NCI-H748 (cell line): Measurements from ENCODE around the gene FCGR3B.
A peak's percentile ranks its signal among the peaks of the same experiment; 100 is the strongest.
"Not testable (repeated sequence)": the region's sequence is repeated elsewhere in the genome, so short reads cannot be mapped to it uniquely, and the experiment has no call there.

Experiments used
- DNase-seq: peaks from one replicate; lab custom pipeline; 2025; ENCODE audit not compliant: unreplicated experiment; lab: John Stamatoyannopoulos, UW

FCGR3B gene

DNA sequence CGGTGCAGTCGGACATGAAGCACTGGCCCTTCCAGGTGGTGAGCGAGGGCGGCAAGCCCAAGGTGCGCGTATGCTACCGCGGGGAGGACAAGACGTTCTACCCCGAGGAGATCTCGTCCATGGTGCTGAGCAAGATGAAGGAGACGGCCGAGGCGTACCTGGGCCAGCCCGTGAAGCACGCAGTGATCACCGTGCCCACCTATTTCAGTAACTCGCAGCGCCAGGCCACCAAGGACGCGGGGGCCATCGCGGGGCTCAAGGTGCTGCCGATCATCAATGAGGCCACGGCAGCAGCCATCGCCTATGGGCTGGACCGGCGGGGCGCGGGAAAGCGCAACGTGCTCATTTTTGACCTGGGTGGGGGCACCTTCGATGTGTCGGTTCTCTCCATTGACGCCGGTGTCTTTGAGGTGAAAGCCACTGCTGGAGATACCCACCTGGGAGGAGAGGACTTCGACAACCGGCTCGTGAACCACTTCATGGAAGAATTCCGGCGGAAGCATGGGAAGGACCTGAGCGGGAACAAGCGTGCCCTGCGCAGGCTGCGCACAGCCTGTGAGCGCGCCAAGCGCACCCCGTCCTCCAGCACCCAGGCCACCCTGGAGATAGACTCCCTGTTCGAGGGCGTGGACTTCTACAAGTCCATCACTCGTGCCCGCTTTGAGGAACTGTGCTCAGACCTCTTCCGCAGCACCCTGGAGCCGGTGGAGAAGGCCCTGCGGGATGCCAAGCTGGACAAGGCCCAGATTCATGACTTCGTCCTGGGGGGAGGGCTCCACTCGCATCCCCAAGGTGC, 24.2 kb downstream of the FCGR3B start:
- DNase-seq: not testable (repeated sequence)

DNA sequence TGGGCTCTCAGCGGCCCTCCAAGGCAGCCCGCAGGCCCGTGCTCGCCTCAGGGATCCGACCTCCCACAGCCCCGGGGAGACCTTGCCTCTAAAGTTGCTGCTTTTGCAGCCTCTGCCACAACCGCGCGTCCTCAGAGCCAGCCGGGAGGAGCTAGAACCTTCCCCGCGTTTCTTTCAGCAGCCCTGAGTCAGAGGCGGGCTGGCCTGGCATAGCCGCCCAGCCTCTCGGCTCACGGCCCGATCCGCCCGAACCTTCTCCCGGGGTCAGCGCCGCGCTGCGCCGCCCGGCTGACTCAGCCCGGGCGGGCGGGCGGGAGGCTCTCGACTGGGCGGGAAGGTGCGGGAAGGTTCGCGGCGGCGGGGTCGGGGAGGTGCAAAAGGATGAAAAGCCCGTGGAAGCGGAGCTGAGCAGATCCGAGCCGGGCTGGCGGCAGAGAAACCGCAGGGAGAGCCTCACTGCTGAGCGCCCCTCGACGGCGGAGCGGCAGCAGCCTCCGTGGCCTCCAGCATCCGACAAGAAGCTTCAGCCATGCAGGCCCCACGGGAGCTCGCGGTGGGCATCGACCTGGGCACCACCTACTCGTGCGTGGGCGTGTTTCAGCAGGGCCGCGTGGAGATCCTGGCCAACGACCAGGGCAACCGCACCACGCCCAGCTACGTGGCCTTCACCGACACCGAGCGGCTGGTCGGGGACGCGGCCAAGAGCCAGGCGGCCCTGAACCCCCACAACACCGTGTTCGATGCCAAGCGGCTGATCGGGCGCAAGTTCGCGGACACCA, 25.0 kb downstream of the FCGR3B start:
- not testable (repeated sequence) for DNase-seq

DNA sequence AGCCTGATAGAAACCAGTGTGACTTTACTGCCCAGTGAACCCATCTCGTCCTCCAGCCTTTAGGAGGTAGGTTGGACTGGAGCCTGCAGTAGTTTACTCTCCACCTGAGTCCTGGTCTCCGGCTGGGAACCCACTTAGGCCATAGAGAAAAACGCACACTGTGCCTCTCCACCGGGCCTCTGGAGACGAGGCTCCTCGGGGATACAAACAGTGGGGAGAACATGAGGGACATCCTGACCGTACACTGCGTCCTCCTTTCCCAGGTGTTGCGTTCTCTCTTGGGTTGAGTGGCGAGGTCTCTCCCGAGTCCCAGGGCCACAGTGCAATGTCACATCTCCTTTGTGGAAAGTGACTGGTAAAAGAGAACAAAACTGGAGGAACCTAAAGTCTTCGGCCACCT, 26.0 kb downstream of the FCGR3B start:
- not testable (repeated sequence) for DNase-seq

DNA sequence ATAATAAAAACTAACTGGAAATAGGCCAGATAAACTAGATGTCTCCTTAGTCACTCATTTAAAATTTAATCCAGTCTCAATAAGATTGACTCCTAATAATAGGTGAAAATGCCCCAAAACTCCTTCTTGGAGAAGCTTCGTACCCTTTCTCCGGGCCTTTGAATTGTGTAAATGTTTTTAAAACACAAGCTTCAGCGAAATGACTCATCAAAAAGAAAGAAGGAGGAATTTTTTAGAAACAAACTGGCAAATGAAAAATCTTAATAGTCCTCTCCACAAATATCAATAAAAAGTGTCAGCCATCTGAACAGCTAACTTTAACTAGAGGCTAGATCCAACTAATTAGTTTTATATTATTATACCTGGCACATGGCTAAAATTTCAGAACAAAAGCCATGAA, 33.9 kb downstream of the FCGR3B start:
- not testable (repeated sequence) for DNase-seq

DNA sequence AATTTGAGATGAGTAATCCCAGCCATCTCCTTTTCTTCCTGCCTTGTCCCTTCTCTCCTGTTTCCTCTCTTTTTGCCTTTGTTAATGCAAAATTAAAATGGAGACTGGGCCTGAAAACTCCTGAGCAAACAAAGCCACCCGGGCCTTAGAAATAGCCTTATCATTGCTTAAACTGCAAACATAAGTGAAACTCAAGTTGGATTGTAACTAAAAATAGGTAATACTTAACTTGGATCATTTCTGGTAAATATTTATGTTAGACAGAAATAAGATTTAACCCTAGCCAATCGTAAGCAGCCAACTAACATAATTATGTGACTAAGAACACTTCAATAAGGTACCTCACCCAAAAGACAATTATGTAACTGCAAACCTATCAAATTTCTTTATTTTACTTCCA, 35.4 kb downstream of the FCGR3B start:
- DNase-seq: peak; percentile 33

DNA sequence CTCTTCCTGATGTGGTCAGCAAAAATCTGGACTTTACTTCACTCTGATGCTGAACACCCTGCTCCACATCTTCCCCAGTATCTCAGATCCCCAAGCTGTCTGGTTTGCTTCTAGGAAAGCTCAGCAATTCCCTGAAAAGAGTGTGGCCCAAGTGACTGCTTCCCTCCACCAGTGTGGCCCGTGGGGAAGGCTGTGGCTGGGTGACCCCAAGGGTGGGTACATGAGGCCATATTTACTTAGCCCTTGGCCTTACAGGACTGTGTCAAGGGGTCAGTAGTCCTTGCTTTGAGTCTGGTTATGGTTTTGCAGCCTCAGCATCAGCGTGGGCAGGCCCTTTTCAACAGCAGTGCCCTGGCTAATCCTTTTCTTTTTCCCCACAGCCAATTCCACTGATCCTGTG, 35.8 kb downstream of the FCGR3B start:
- DNase-seq: not testable (repeated sequence)

DNA sequence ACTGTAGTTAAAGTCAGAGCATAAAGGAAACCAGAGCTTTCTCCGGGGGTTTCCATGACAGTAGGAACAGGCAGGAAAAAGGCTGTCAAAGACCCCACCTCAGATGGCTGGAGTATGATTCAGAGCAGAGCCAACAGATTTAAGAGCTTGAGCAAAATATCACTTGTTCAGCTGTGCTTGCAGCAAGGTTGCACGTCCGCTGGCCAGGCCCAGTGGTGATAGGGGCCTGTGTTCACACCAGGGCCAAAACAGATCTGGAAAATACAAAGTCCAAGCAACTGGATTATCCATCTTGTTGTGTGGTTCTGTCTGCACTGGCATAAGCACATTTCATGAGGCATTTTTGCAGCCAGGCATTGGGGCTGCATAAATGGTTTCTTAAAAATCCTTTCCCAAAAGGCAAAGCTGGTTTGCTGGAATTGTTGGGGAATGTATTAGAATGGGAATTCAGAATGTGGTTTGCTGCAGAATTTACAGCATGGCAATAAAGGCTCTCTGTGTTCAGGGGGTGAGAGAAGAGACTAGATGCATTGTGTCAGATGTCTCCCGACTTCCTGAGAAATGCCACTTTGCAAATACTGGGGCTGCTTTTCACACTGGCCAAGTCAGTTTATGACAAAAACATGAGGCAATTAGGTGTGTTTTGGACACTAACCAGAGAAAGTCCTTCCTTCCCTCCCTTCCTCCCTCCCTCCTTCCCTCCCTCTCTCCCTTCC, 36.5 kb downstream of the FCGR3B start:
- DNase-seq: not testable (repeated sequence)

DNA sequence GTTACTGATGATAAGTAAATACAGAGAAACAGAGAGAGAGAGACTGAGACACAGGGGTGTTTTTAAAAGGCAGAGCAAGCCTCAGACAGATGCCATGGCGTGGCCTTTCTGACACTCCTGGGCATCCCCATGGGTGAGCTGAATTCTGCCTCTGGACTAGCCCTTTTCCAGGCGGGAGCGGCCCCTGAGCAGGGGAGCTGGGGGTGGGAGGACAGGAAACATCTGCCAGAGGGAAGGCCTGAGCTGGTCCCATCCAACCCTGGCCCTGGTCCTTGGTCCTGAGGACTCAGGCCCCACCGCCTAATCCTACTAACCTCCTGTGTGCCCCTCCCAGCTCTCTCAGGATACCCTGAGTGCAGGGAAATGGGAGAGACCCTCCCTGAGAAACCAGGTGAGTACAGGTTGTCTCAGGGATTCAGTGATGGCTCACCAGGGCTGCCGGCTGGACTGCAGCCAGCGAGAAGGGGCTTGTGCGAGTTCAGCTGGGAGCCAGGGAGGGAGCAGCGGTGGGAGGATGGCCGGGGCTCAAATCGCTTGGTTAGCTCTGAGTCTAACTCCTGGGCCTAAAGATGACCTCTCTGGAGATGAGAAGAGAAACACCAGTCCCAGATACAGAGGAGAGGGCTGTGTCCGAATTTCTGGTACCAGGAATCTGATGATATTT, 37.8 kb downstream of the FCGR3B start:
- DNase-seq: not testable (repeated sequence)

DNA sequence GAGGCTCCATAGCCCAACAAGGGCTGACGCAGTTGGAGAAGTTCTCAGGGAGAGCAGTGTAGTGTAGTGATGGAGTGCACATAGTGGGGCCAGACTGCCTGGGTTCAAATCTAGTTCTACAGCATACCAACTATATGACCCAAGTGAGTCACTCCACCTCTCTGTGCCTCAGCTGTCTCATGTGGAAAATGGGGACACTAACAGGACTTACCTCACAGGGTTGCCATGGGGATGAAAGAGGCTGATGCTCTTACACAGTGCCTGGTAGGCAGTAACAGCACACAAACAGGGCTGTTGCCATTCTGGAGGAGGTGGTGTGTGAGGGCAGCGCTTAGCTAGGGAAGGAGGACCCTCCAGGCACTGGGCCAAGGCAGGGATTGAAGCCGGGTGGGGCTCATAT, 38.4 kb downstream of the FCGR3B start:
- DNase-seq: peak; percentile 39

DNA sequence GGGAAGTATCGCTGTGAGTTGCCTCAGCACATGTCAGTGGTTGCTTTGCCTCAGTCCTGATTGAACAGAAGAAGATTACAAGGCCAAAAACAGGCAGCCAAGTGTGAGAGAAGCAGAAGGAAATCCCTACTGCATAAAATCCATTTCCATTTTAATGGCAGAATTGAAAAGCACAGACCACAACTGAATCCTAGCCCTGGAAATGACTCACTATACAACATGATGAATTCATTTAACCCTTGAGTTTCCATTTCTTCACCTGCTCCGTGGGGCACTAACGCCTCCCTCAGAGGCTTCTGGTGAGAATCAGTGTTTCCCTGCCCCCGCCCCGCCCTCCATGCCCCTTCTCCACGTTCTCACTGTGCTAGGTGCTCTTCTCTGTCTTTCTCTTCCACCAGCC, 41.1 kb downstream of the FCGR3B start:
- DNase-seq: not testable (repeated sequence)

DNA sequence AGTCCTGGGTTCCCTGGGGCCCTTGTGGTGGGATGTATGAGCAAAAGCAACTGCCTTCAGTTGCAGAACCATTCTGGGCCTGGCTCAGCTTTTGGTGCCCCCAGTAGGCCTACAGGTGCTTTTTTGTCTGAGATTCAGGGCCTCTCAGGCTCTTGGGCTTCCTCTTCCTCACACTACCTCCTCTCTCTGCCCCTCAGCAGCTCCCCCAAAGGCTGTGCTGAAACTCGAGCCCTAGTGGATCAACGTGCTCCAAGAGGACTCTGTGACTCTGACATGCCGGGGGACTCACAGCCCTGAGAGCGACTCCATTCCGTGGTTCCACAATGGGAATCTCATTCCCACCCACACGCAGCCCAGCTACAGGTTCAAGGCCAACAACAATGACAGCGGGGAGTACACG, 41.6 kb downstream of the FCGR3B start:
- DNase-seq: not testable (repeated sequence)

DNA sequence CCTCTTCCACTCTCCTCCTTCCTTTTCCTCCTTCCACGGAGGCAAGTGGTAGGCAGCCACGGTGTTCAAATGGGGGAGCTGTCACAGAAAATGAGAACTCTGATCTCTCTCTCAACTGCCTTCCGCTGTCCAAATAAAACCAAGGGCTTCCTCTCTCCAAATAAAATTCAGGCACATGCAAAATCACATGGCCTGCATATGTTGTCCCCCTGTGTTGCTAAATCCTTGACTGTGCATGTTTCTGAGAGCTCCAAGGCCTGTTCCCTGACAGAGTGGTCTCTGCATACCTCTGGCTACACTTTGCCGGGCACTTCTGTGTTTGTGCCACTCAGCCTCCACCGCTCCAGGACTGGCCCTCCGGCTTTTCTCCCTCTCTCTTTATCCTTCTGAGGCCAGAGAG, 42.4 kb downstream of the FCGR3B start:
- not testable (repeated sequence) for DNase-seq

DNA sequence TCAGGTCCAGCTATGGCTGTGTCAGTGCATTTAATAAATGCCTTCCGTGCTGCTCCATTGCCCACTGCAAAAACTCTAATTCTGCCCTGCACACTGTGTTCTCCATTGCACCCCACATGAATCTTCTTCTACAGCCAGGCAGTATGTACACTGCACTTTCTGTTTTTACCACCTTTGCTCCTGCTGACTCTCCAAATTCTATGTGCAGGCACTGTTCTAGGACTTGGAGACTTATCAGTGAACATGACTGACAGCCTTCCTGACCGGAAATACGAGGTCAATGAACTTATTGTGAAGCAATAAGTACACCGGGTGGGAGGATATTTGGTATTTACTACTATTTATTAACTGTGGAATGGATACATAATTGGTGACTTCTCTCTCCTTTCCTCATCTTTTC, 48.1 kb downstream of the FCGR3B start:
- DNase-seq: not testable (repeated sequence)

DNA sequence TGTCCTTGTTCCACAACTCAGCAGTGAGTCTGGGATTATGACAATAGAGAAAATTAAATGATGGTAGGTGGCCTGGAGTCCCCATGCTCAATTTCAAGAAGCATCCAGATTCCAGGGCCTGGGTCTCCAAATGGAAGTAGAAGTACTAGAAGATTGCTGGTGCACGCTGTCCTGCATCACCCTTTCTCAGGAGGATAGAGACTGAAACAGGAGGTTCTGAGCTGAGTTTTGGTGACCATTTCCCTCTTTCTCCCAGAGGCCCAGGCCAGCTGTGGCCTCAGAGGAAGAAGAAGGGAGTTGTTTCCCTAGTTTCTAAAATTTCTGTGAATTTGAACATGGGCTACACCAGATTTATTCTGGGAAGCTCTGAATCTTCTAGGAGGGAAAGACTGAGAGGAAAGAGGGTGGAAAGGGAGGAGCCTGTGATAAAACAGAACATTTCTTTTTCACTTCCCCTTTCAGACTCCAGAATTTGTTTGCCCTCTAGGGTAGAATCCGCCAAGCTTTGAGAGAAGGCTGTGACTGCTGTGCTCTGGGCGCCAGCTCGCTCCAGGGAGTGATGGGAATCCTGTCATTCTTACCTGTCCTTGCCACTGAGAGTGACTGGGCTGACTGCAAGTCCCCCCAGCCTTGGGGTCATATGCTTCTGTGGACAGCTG, 50.0 kb downstream of the FCGR3B start:
- DNase-seq: not testable (repeated sequence)

DNA sequence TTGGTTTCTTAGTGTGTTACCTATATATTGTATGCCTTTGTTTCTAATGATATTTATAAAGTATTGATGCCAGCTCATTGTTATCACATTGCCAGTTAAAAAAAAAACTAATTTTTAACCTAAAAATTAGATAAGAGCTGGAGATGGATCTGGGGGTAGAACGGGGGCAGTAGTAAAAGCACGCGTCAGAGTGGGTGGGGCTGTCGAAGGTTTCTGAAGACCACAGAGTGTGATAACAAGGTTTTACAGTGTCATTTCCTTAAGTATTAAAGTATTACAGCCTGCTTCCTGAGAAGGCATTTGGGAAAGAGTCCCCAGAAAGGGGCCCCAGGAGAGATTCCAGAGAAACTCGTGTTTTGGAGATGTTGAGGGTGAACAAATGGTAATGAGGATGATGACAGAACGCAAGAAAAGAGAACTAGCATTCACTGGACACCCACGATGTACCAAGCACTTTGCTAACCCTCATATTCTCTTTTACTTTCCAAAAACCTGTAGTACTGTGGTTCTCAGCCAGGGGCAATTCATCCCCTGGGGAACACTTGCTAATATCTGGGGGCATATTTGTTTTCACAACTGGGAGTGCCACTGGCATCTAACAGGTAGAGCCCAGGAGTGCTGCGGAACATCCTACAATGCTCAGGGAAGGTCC, 51.0 kb downstream of the FCGR3B start:
- not testable (repeated sequence) for DNase-seq

DNA sequence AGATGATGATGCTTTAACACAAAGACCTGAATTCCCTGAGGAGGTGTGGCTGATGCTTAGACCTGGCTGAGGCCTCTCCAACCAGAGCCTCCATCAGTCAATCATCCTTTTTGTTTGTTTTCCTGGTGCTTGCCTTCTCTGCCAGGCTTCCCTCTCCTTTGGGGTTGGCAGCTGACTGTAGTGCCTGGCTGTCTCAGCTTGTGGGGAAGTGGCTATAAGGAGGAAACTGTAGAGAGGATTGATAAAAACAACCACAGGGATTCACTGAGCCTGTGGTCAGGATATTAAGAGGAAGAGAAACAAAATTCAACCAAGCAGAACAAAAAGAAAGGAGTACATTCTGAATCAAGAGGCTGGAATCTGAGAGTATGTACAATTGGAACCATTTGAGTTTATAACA, 54.3 kb downstream of the FCGR3B start:
- DNase-seq: not testable (repeated sequence)
